ENCODE measurements around the gene ZNF468. TPM values are rescaled to one million over a fixed set of nuclear protein-coding genes. Genes with fewer than 3 reads are reported as not detected.
A peak's percentile ranks its signal among the peaks of the same experiment; 100 is the strongest.
"Not testable (repeated sequence)": the region's sequence is repeated elsewhere in the genome, so short reads cannot be mapped to it uniquely, and the experiment has no call there.

ZNF468 gene
- total RNA-seq: 10 to 100 TPM in 1 of 2 donors, 1 to 10 TPM in 1; 8.9 to 14.2 TPM

DNA sequence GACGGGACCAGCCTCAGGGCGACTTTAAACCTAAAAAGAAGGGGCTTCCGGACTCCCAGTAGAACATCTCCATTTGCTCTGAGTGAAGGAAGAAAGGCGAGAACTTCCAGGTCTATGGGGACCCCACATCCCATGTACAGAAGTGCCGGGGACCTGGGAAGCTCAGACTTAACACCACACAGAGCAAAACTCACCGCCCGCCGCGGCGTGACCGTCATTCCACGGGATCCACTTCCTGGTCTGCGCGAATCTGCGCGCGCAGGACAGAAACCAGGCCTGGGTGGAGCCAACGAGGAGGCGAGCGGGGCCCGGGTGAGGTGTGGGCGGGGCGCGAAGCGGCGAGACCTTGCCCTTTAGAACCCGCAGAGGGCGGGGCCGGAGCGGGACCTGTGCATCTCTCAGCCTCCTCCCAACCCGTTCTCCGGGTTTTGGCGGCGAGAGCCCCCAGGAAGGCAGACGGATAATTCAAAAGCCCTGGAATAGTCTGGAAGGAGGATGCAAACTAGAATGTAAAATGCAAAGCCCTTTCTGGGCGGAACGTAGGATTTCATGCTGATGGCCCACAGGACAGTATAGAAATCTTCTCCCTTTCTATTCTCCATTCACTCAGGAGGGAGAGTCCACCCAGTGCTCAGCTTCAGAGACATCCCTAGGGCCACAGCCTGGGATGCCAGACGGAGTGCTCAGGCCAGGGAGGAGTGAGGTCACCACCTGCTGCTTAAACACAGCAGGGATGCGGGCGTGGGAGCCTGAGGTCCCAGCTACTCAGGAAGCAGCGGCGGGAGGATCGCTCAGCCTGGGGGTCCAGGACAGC is at the start of gene ZNF468:
Gene ZNF468, minus strand, starts transcription at position 242 of the 814 bp plus-strand sequence. CDS start 3,347 bp downstream, outside the sequence.
- H3K27ac Mint-ChIP-seq: peak within 1 kb of the TSS; percentile 84
- not testable (repeated sequence) for H3K9me3 Mint-ChIP-seq, H3K27me3 Mint-ChIP-seq
- H3K36me3 Mint-ChIP-seq (ENCODE audit: low read depth): peaks cover 40% of the 10 kb centered on the region
- ATAC-seq (replicated peaks): peak; percentile 100
- H3K4me3 Mint-ChIP-seq: peak within 1 kb of the TSS; percentile 87
- peaks cover 11% of the 10 kb centered on the region for H3K4me1 Mint-ChIP-seq

DNA sequence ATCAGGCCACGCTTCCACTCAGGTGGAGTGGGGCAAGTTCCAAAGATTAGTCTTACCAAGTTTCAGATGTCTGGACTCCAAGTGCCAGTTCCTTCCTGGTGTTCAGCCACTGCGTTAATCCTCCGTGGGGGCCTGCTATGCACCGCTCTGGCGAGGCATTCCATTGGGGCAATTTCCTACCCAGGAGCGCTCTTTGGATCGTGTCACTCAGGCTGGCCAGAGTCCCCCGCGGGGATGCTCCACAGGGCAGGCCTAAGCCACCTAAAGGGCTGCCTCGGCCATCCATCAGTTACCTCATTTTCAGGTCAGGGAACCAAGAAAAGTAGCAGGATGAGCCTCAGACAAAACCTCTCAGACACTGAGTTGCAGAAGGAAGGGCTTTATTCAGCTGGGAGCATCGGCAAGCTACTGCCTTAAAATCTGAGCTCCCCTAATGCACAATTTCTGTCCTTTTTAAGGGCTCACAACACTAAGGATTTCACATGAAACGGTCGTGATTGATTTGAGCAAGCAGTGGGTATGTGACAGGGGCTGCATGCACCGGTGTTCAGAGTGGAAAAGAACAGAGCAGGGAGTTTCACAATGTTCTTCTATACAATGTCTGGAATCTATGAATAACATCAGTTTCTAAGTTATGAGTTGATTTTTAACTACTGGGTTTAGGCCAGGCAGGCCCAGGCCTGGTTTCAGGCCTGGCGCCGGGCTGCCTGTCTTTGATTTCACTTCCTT is 46.8 kb upstream of the ZNF468 start:
- not testable (repeated sequence) for H3K27ac Mint-ChIP-seq; H3K4me3 Mint-ChIP-seq; H3K27me3 Mint-ChIP-seq; ATAC-seq (replicated peaks); H3K4me1 Mint-ChIP-seq
- Mint-ChIP-seq H3K9me3 (peaks cover 23% of the 10 kb centered on the region), H3K36me3 (ENCODE audit: low read depth) (peaks cover 26% of the 10 kb centered on the region)

DNA sequence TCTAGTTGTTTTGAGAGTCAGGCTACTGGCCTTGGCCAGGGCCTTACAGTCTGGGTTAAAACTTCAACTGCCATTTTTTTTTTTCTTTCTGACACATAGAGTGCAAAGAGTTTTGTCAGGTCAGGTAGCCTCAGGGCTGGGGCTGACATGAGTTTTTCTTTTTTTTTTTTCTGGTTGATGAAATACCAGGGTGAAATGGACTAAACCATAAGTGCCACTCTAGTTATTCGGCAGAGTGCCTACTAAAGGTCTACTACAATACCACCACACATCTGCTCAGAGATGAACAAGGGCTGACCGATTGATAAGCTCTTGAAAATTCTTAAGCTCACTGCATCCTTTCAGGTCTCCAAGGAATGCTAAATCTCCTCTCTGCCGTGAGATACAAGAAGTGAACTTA is 44.4 kb upstream of the ZNF468 start:
- Mint-ChIP-seq H3K27me3 (no peaks in the 10 kb centered on the region), H3K4me1 (no peaks in the 10 kb centered on the region), H3K4me3 (no peak overlapping the region), H3K27ac (no peak overlapping the region), H3K36me3 (ENCODE audit: low read depth) (peaks cover 7% of the 10 kb centered on the region), H3K9me3 (peaks cover 17% of the 10 kb centered on the region)
- ATAC-seq (replicated peaks): no peak

DNA sequence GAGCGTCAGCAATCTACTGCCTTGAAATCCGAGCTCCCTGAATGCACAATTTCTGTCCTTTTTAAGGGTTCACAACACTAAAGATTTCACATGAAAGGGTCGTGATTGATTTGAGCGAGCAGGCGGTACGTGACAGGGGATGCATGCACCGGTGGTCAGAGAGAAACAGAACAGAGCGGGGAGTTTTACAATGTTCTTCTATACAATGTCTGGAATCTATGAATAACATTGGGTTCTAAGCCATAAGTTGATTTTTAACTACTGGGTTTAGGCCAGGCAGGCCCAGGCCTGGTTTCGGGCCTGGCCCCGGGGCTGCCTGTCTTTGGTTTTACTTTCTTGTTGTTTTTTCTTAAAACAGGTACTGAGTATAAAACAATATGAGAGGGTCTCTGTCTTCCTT is 41.2 kb upstream of the ZNF468 start:
- ATAC-seq (replicated peaks); H3K9me3 Mint-ChIP-seq; H3K27me3 Mint-ChIP-seq; H3K4me1 Mint-ChIP-seq: not testable (repeated sequence)
- Mint-ChIP-seq H3K27ac (peak overlapping the region; percentile 65), H3K4me3 (peak overlapping the region; percentile 47), H3K36me3 (ENCODE audit: low read depth) (peaks cover 14% of the 10 kb centered on the region)

DNA sequence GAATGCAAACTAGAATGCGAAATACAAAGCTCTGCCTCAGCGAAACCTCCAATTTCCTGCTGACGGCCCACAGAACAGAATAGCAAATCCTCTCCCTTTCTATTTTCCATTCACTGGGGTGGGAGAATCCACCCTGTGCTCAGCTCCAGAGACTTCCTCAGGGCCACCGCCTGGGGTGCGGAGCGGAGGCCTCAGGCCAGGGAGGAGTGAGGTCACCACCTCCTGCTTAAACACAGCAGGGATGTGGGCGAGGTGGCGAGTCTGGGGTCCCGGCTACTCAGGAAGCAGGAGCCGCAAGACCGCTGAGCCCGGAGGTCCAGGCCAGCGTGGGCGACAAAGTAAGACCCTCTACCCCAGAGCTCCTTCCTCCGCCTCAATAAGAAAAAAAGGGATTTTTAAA is 40.7 kb upstream of the ZNF468 start:
- H3K27ac Mint-ChIP-seq: peak overlapping the region; percentile 65
- peak overlapping the region; percentile 85 for H3K4me3 Mint-ChIP-seq
- H3K4me1 Mint-ChIP-seq: peaks cover 4% of the 10 kb centered on the region
- H3K27me3 Mint-ChIP-seq: no peaks in the 10 kb centered on the region
- no peak for ATAC-seq (replicated peaks)
- H3K9me3 Mint-ChIP-seq: peaks cover 5% of the 10 kb centered on the region
- H3K36me3 Mint-ChIP-seq (ENCODE audit: low read depth): peaks cover 15% of the 10 kb centered on the region

DNA sequence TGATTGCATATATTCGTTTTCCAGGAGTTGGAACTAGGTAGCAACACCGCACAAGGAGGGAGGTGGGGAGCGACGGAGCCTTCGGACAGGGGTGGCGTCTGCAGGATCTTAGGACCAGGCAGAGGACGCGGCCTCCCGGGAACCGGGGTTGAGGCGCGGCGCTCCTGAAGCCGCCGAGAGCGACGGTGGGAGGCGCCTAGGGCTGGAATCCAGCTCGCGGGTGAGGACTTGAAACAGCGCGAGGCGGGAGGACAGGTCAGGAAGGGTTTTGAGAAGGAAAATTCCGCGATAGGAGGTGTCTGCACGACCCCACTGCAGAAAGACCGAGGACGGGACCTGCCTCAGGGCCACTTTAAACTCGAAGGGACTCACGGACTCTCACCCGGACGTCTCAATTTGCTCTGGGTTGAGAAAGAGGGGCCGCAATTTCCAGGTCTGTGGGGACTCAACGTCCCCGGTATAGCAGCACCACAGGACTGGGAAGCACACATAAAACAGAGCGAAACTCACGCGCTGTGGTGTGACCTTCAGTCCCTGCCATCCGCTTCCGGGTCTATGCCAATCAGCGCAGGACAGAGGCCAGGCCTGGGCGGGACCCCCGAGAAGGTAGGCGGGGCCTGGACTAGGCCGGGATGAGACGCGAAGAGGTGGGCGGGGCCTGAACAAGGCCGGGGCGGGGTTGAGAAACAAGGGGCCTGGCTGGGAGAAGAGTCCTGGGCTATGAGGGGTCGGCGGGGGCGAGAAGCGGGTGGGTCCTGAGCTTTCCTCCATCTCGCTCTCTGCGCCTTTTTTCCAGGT is 39.9 kb upstream of the ZNF468 start, which contains the start of gene ZNF320:
Gene ZNF320, minus strand, starts transcription at position 498 of the 798 bp plus-strand sequence. CDS start 7,380 bp downstream, outside the sequence.
- H3K36me3 Mint-ChIP-seq (ENCODE audit: low read depth): peaks cover 23% of the 10 kb centered on the region
- peak; percentile 100 for ATAC-seq (replicated peaks)

DNA sequence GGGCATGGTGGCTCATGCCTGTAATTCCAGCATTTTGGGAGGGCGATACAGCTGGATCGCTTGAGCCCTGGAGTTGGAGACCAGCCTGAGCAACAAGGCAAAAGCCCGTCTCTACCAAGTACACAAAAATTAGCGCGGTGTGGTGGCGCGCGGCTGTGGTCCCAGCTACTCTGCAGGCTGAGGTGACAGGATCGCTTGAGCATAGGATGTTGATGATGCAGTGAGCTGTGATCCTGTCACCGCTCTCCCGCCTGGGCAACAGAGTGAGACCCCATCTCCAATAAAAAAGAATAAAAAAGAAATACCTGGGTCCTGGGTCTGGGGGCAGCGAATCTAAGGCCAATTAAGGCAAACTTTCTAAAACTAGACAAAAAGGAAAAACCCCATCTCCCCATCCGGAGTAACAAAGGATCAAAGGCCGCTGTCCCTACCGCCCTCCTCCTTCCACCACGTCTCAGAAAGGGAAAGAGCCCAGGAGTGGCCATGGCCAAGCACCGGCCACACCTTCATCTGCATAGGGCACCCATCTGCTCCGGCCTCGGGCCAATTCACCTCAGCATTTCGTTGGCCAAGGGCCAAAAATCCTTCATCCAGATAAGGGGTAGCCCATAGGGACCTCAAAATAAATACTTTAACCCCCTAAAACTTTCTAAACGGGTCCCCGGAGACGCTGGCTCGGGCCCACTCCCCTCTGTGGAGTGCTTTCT is 39.2 kb upstream of the ZNF468 start:
- Mint-ChIP-seq H3K4me3 (peak overlapping the region; percentile 85), H3K27ac (peak overlapping the region; percentile 78), H3K36me3 (ENCODE audit: low read depth) (peaks cover 29% of the 10 kb centered on the region), H3K9me3 (peaks cover 9% of the 10 kb centered on the region), H3K27me3 (no peaks in the 10 kb centered on the region), H3K4me1 (peaks cover 10% of the 10 kb centered on the region)
- no peak for ATAC-seq (replicated peaks)

More for the DNA sequence above, 39.9 kb upstream of the ZNF468 start, which contains the start of gene ZNF320:
- Mint-ChIP-seq H3K9me3 (peaks cover 9% of the 10 kb centered on the region), H3K27me3 (no peaks in the 10 kb centered on the region), H3K27ac (peak within 1 kb of the TSS; percentile 78), H3K4me3 (peak within 1 kb of the TSS; percentile 85), H3K4me1 (peaks cover 10% of the 10 kb centered on the region)

DNA sequence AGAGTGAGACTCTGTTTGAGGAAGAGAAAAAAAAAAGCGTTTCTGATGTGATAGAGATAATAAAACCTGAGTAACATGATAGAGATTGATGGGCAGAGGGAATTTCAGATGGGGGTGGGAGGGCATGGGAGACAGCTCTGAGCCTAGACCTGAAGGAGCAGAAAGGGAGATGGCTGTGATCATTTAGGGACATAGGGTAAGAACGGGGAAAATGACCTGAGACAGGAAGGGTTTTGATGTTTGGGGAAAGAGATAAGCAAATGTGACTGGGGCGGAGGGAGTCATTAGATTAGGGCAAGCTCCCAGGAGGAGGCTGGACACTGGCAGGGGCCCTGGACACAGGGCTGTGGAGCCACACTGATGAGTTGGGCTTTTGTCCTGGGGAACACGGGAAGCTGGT is 33.9 kb upstream of the ZNF468 start:
- ATAC-seq (replicated peaks): no peak
- Mint-ChIP-seq H3K36me3 (ENCODE audit: low read depth) (peaks cover 78% of the 10 kb centered on the region), H3K9me3 (peaks cover 17% of the 10 kb centered on the region), H3K27ac (no peak overlapping the region), H3K4me3 (no peak overlapping the region), H3K27me3 (no peaks in the 10 kb centered on the region), H3K4me1 (peaks cover 10% of the 10 kb centered on the region)

DNA sequence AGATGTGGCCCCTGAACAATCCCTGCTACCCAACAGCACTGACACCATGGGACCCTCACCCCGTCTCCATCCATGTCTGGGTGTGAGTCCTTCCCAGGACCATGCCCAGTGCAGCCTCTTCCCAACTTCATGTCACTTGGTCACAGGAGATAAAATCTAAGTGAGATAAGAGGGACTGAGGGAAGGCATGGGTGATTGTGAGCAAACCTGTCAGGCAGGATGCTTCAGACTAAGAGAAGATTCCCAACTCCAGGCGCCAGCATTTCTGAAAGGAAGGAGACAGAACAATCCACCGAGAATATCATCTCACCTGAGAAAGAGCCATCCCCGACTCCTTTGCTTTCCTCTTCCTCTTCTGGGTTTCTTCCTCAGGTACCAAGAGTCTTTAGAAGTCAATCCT is 32.5 kb upstream of the ZNF468 start:
- H3K4me1 Mint-ChIP-seq: peaks cover 9% of the 10 kb centered on the region
- H3K9me3 Mint-ChIP-seq: peaks cover 18% of the 10 kb centered on the region
- no peak overlapping the region for H3K27ac Mint-ChIP-seq
- no peaks in the 10 kb centered on the region for H3K27me3 Mint-ChIP-seq
- peaks cover 85% of the 10 kb centered on the region for H3K36me3 Mint-ChIP-seq (ENCODE audit: low read depth)
- no peak for ATAC-seq (replicated peaks)
- no peak overlapping the region for H3K4me3 Mint-ChIP-seq

DNA sequence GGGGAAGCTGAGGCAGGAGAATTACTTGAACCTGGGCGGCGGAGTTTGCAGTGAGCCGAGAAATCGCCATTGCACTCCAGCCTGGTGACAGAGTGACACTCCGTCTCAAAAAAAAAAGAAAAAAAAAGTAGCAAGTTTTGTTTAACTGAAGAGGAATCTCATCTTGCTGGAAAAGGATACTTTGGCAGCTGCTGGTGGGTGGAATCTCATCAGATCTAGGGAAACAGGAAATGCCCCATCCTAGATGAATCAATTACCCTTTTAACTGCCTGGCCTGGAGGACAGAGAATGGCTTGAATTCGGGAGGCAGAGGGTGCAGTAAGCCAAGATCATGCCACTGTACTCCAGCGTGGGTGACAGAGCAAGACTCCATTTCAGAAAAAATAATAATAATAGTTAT is 31.7 kb upstream of the ZNF468 start:
- ATAC-seq (replicated peaks): no peak
- no peak overlapping the region for H3K4me3 Mint-ChIP-seq
- H3K27me3 Mint-ChIP-seq: no peaks in the 10 kb centered on the region
- H3K4me1 Mint-ChIP-seq: peaks cover 5% of the 10 kb centered on the region
- H3K36me3 Mint-ChIP-seq (ENCODE audit: low read depth): peaks cover 87% of the 10 kb centered on the region
- H3K27ac Mint-ChIP-seq: no peak overlapping the region
- H3K9me3 Mint-ChIP-seq: peaks cover 18% of the 10 kb centered on the region

DNA sequence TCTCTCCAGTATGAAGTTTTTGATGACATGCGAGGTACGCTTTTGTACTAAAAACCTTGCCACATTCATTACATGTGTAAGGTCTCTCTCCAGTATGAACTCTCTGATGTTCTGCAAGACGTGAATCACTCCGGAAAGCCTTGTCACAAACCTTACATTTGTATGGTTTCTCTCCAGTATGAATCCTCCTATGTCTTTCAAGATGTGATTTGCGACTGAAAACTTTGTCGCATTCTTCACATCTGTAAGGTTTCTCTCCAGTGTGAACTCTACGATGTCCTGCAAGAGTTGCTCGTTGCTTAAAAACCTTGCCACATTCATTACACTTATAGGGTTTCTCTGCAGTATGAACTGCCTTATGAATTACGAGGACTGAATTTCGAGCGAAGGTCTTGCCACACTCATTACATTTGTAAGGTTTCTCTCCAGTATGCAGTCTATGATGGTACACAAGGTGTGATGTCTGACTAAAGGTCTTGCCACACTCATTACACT is 23.5 kb upstream of the ZNF468 start:
- H3K27ac Mint-ChIP-seq: no peak overlapping the region
- H3K4me1 Mint-ChIP-seq: no peaks in the 10 kb centered on the region
- no peak for ATAC-seq (replicated peaks)
- no peak overlapping the region for H3K4me3 Mint-ChIP-seq
- H3K9me3 Mint-ChIP-seq: peaks cover 32% of the 10 kb centered on the region
- H3K36me3 Mint-ChIP-seq (ENCODE audit: low read depth): peaks cover 70% of the 10 kb centered on the region
- H3K27me3 Mint-ChIP-seq: no peaks in the 10 kb centered on the region

DNA sequence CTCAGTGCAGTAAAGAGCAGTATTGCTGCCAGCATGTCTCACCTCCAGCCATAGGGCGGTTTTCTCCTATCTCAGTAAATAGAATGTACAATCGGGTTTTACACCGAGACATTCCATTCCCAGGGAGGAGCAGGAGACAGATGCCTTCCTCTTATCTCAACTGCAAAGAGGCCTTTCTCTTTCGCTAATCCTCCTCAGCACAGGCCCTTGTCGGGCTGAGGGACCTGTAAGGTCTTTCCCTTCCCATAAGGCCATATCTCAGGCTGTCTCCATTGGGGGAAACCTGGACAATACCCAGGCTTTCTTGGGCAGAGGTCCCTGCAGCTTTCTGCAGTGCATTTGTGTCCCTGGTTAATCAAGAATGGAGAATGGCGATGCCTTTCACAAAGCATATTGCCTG is 15.6 kb upstream of the ZNF468 start:
- ATAC-seq (replicated peaks); H3K27me3 Mint-ChIP-seq; H3K4me1 Mint-ChIP-seq; H3K4me3 Mint-ChIP-seq; H3K36me3 Mint-ChIP-seq (ENCODE audit: low read depth); H3K27ac Mint-ChIP-seq: not testable (repeated sequence)
- H3K9me3 Mint-ChIP-seq: peaks cover 16% of the 10 kb centered on the region

DNA sequence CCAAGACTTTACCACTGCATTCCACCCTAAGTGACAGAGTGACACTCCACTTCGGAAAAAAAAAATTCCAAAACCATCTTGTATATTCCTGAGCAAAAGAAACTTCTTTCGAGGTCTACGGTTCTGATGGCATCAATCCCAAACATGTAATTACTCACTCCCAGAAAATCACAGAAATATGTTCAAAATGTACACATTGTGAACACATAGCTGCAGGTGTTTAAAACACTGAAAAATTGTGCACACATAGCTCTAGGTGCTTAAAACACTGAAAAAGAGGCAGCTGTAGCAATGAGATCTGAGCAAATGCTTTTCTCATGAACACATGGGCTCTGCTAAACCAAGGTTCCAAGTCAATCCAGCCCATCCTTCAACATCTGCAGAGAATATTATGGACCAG is 14.0 kb upstream of the ZNF468 start:
- H3K9me3 Mint-ChIP-seq: peaks cover 11% of the 10 kb centered on the region
- ATAC-seq (replicated peaks): no peak

DNA sequence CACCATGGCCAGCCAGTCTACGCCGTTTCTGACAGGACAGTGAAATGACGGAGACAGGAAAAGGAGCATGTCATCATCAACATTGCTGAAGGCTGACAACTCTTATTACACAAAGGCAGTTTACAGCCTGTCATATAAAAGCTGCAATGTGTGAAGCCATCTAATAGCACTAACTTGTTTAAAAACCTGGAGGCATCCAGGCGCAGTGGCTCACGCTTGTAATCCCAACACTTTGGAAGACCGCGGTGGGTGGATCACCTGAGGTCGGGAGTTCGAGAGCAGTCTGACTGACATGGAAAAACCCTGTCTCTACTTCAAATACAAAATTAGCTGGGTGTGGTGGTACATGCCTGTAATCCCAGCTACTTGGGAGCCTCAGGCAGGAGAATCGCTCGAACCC is 10.6 kb upstream of the ZNF468 start:
- not testable (repeated sequence) for H3K27ac Mint-ChIP-seq; H3K4me1 Mint-ChIP-seq; ATAC-seq (replicated peaks); H3K36me3 Mint-ChIP-seq (ENCODE audit: low read depth); H3K9me3 Mint-ChIP-seq; H3K4me3 Mint-ChIP-seq; H3K27me3 Mint-ChIP-seq

More for the DNA sequence above, 14.0 kb upstream of the ZNF468 start:
- H3K27ac Mint-ChIP-seq: no peak overlapping the region
- H3K4me3 Mint-ChIP-seq: no peak overlapping the region
- H3K36me3 Mint-ChIP-seq (ENCODE audit: low read depth): no peaks in the 10 kb centered on the region
- H3K27me3 Mint-ChIP-seq: no peaks in the 10 kb centered on the region
- no peaks in the 10 kb centered on the region for H3K4me1 Mint-ChIP-seq

All from activated T-helper 17 cell treated with anti-CD3 and anti-CD28 coated beads, Interleukin-2, amount 50 U/mL, for 72 hours (primary cell).